ENCODE results near the gene COG3. TPM values are rescaled to one million over a fixed set of nuclear protein-coding genes. Genes with fewer than 3 reads are reported as not detected.

The COG3 gene
- total and polyA plus RNA-seq, 7 experiments from 2014 or later = 26.5 to 50.1 (median 43.2) TPM

DNA sequence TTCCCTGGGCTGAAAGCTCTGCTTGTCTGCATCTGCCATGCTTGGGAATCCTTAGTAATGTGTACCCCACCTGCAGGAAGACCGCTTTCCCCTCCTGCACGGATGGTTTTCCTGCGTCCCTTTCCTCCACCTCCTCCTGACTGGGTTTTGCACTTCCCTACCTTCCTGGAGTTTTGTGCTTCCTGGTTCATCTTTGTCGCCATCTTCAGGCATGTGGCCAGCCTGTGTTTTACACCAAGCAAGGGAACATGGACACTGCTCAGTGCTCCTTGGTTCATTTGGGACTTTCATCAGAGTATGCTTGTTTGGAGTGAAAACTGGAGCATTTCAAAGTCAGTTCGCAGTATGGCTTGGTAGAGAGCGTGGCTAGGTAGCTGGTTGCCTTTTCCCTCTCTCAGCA, 120.1 kb downstream of the COG3 start:
- intact Hi-C loops (cut with micrococcal nuclease) = no loop called here

More for the DNA sequence above, 120.1 kb downstream of the COG3 start:
- no peaks in the 10 kb centered on the region for H3K9me3 ChIP-seq (ENCODE audit: control insufficient read depth in 2 of 3, low read length in 3 of 3)
- no peaks in the 10 kb centered on the region for H3K36me3 ChIP-seq (ENCODE audit: control insufficient read depth in 2 of 3, insufficient read depth in 3 of 3, low read length in 3 of 3)
- H3K27ac Mint-ChIP-seq = no peak overlapping the region
- POLR2A ChIA-PET = no interaction called here
- H3K4me3 Mint-ChIP-seq = no peak overlapping the region
- H3K27ac ChIP-seq (ENCODE audit: low read depth, low read length) = no peak overlapping the region
- H3K27me3 ChIP-seq (ENCODE audit: control insufficient read depth in 2 of 2, insufficient read depth in 2 of 2, low read length in 2 of 2) = peaks cover 0 to under 1% of the 10 kb centered on the region in 2 donors
- H3K4me1 ChIP-seq (ENCODE audit: control insufficient read depth in 2 of 2, insufficient read depth in 2 of 2, low read length in 2 of 2) = no peaks in the 10 kb centered on the region
- no peaks in the 10 kb centered on the region for H3K9me3 Mint-ChIP-seq
- no peak for DNase-seq
- peaks cover 0 to 2% (median 0%) of the 10 kb centered on the region in 7 donors for H3K4me1 Mint-ChIP-seq
- no peak for ATAC-seq
- CTCF ChIA-PET = no interaction called here
- peaks cover 2 to 15% (median 7%) of the 10 kb centered on the region in 5 donors for H3K27me3 Mint-ChIP-seq
- no peaks in the 10 kb centered on the region for H3K36me3 Mint-ChIP-seq
- H3K4me3 ChIP-seq (ENCODE audit: low read length) = no peak overlapping the region

Other genes starting within 250 kb of the COG3 start
- over 10,000 TPM in 2 of 5 experiments, 1,000 to 10,000 TPM in 3; 4,230 to 13,134 (median 7,796) TPM for gene TPT1, start 123.8 kb upstream of the COG3 start, total RNA-seq
- 1,000 to 10,000 TPM; 3,943 to 4,894 TPM for gene TPT1, start 123.8 kb upstream of the COG3 start, polyA plus RNA-seq
- gene SLC25A30, start 46.6 kb upstream of the COG3 start, total RNA-seq = 10 to 100 TPM; 13.3 to 29.4 (median 23.6) TPM
- 1 to 10 TPM; 1.7 to 2.1 TPM for gene SLC25A30, start 46.6 kb upstream of the COG3 start, polyA plus RNA-seq
- gene ERICH6B, start 150.8 kb downstream of the COG3 start, total RNA-seq = not detected
- gene ERICH6B, start 150.8 kb downstream of the COG3 start, polyA plus RNA-seq = not detected
- gene CBY2, start 237.4 kb downstream of the COG3 start, total RNA-seq = not detected
- gene CBY2, start 237.4 kb downstream of the COG3 start, polyA plus RNA-seq = under 1 TPM in 1 of 2 donors, not detected in 1; 0.40 TPM